T1000 (cell line): ENCODE measurements around the gene ERF.
A peak's percentile ranks its signal among the peaks of the same experiment; 100 is the strongest.

Experiments used
- DNase-seq: peaks from one replicate; lab custom pipeline; 2025; ENCODE audit warnings: mixed read lengths; lab: John Stamatoyannopoulos, UW

The ERF gene

DNA sequence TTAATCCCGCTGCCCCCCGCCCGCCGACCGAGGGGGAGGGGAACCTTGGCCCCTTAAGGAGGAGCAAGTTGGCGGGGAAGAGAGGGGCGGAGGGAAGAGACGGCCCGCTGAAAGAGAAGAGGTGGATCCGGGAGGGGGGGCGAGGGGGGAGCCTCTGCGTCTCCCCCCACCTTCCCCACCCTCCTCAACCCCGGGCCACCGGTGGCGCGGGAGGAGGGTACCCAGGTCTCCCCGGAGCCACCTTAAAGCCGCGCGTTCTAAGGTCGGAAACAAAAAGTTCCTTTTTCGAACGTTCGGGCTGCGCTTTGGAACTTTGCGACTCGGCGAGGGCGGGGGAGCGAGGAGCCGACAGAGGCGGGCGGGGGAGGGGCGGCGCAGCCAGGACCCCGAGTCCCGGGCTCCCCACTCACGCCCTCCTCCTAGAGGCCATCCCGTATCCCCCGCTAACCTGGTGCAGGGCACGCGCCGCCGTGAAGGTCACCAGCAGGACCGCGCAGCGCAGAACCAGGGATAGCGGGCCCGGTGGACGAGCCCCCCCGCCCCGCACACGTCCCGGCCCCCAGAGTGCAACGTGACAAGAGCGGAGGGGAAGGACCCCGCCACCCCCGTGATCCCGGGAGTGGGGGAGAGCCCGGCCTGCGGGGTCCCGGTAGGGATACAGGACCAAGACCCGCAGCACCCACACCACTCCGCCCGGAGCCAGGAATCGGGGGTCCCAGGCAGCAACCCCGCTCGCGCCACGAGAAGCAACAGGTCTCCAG, 659 bp downstream of the ERF start:
- no peak for DNase-seq

DNA sequence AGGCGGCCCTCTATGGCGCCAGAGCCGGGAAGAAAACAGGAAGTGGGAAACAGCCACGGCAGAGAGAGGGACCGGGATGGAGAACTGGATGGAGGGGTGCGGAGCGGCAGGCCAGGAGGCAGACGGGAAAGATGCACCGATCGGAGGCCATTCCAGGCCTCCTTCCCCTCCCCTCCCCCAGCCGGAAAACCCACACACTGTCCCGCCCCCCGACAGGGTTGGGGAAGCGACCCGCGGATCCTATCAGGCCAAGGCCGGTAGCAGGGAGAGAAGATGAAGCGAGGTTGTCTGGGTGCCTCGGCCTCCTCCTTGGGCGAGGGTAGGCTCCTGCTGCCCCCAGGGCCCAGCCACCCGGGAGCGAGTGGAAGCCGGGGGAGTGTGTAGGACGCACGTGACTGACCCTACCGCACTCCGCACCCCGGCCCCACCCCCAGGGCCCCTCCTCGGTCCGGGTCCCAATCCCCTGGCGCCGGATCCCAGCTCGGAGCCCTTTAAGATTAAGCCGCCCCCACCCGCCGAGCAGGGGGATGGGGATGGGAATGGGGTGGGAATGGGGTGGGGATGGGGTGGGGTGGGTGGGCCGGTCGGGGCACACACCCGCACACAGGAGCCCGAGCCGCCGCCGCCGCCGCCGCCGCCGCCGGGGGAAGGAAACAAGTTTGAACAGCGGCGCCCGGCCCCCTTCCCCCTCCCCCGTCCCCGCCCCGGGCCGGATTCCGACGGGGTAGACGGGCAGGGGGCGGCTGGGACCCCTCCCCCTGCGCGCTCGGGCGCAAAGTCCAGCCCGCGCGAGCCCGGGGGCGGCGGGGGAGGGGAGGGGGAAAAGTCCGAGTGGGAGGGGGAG, 1.5 kb downstream of the ERF start:
- no peak for DNase-seq

- no peak for DNase-seq
Measured at GRCh38 chr19:42252365-42253244, 2.3 kb downstream of the ERF start.

- DNase-seq, result no peak
Measured at GRCh38 chr19:42251572-42252358, 3.2 kb downstream of the ERF start.

- DNase-seq, result no peak
Measured at GRCh38 chr19:42250666-42251531, 4.0 kb downstream of the ERF start.

GRCh38 chr19:42250183-42250665, 4.7 kb downstream of the ERF start:
- DNase-seq, result no peak

DNA sequence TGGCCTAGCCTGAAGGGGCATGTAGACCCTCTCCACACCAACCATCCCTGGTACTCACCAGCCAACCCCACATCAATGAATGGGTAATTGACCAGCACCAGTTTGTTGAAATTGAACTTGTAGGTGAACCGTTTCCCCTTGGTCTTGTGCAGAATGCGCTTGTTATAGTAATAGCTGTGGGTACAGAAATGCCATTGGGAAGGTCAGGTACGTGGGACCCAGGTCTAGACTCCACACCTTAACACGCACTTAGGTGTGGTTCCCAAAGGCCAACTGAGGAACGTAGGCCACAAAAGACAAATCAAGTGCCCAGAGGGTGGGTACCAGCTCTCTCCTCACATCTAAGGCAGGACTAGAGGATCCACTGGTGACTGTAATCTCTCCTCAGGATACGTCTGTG, 5.2 kb downstream of the ERF start:
- no peak for DNase-seq

DNA sequence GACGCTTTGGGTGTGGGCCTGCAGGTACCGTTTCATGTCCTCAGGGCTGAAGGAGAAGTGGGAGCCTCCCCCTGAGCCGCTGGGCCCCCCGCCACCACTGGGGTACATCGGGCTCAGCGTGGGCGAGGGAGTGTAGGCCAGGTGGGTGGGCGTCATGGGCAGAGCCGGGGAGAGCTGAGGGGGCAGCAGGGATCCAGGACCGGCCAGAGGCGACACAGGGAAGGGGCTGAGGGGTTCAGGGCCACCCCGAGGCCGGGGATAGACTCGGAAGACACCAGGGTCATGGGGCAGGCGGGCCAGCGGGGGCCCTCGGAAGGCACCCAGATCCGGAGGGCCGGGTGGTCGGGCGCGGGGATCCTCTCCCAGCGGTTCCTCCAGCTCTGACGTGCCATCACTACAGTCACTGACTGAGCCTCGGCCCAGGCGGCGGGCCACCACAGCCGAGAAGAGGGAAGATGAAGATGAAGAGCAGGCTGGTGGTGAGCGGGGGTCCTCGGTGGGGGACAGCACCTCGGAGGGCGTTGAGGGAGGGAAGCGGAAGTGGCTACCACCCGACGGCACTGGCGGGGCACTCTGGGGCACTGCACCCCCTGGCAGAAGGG, 5.7 kb downstream of the ERF start:
- no peak for DNase-seq

- DNase-seq, result no peak
Measured at GRCh38 chr19:42248270-42249148, 6.4 kb downstream of the ERF start.

DNA sequence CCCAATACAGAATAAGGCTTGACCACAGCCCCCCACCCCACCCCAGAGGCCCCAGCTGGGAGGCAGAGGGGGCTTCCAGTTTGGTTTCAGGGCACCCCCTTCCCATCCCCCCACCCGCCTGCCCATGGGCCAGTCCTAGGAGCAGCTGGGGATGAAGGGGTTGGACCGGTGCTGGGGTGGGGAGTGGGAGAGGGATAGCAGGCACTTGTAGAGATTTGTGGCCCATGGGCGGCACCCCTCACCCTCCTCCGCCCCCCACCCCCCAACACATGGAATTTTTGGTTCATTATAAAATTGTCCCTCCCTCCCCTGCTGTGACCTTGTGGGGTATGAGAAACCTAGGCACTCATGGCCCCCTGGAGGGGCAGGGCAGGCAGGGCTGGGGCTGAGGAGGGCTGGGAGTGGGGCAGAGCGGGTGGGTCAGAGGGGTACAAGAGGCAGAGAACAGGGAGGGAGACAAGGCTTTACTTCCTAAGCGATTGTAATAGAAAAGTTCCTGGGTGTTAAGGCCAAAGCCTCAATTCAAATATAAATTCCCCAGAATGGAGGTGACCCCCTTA, 7.2 kb downstream of the ERF start:
- no peak for DNase-seq

DNA sequence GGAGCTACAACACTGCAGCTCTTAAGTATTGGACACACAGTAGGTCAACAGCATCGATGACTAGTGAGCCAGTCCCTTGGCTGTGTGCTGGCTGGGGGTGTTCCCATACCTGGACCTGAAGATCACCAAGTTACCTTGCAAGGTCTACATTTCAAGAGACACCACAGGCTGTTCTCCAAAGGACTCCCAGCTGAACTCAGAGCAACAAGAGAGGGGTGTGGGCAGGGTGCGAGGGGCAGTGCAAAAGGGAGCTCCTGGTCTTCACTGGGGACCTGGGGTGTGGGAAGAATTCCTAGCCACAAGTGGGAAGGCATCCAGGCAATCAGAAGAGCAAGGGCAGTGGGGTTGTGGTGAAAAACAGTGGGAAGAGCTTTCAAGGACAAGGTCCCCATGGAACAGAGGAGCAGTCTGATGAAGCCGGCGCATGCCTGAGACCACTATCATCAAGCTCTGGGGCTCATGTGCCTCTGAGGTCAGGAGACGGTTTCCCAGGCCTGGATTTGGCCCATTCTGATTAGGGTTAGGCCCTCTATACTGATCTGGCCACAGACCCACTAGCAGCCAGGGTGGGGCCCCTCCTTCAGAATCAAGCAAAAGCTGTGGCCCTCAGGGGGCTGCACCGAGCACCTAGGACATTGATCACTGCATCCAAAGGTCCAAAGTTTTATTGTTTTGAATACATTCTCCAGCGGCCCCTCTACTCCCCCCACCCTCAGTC, 7.8 kb downstream of the ERF start:
- no peak for DNase-seq

GRCh38 chr19:42246143-42246921, 8.6 kb downstream of the ERF start:
- peak; percentile 30 for DNase-seq

DNA sequence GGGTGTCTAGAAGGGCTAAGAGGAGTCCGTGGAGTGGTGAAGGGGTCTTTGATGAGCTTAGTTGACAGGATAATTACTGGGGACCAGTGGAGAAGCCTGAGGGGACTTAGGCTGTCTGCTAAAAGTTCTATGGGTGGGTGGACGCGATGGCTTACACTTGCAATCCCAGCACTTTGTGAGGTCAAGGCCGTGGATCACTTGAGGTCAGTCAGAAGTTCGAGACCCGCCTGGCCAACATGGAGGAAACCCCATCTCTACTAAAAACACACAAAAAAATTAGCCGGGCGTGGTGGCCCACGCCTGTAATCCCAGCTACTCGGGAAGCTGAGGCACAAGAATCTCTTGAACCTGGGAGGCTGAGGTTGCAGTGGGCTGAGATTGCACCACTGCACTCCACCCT, 9.7 kb downstream of the ERF start:
- DNase-seq, result no peak

GRCh38 chr19:42244347-42245220, 10.3 kb downstream of the ERF start:
- peak; percentile 73 for DNase-seq

DNA sequence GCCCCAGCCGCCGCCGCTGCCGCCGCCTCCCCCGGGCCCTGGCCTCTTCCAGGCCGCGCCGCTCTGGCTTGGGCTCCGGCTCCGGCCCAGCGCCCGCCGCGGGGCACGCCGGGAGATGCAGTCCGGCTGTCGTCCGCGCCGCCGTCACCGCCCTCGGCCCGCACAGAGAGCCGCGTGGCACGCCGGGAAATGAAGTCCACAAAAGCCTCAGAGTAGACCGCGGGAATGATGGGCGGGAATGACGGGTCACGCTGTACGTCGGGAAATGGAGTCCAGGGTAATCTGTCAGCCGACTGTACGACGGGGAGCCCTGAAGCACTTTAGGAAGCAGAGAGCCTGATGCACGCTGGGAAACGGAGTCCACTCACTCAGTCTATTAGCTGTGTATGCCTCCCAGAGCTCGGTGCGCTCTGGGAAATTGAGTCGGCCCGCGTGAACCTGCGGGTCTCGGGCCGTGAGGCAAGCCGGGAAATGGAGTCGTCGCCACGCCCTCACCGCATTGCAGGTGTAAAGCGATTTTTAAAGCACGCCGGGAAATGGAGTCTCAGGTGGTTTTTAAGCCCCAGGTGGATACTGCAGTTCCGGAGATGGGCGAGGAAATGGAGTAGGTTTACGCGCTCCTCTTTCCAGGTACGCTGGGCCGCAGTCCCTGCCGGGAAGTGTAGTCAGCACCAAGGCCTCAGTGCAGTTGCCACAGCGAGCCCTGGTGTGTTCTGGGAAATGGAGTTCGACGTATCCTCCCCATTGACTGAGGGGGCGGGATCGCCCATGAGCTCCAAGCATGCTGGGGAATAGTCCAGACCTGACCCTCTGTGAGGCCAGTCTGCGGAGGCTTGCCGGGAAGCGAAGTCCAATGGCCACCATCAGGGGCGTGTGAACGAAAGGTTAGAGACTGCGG, 12.2 kb downstream of the ERF start, which contains the start of gene GSK3A:
Gene GSK3A, minus strand, starts transcription at position 91 of the 898 bp plus-strand sequence. CDS start 137 bp downstream, outside the sequence.
- peak; percentile 93 for DNase-seq
